Dedifferentiated amniotic fluid mesenchymal stem cell (primary cell): ENCODE results near the gene ASB4.

Experiments used
- DNase-seq: peaks from one replicate; pipeline ENCODE4 v3.0.0-alpha.2; 2016; ENCODE audit errors: extremely low spot score

The ASB4 gene

GRCh38 chr7:95526128-95526738 is 40.5 kb downstream of the ASB4 start:
- no peak for DNase-seq

DNA sequence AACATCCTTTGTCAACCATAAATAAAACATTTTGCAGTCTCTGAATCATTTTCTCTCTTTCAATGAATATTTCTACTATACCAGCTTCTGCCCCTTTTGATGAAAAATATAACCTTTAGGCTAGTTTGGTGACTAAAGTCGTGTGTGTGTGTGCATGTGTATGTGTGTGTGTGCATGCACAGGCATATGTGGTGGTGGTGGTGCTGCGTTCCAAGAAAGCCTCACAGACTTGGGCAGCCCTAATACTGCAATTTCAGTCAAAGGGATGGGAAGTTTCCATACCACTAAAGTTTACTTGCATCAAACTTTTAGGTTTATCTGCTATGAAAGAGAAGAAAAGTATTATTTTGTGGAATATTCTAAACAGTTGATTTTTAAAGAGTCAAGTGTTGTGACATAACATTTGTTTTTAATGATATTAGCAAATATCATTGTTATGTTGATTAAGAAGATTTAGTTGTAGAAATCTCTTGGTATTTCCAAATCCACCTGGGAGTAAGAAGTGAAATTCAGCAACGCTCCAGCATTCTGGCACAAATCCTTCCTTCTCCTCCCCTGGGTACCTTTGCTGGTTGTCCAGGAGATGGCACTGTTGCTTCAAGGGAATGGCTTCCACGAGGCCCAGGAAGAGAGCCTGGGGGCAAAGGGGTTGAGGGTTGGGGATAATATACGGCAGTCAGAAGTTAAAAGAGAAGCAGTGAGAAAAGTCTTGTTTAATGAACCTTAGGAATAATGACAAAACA is 41.5 kb downstream of the ASB4 start:
- DNase-seq: peak; percentile 38

DNA sequence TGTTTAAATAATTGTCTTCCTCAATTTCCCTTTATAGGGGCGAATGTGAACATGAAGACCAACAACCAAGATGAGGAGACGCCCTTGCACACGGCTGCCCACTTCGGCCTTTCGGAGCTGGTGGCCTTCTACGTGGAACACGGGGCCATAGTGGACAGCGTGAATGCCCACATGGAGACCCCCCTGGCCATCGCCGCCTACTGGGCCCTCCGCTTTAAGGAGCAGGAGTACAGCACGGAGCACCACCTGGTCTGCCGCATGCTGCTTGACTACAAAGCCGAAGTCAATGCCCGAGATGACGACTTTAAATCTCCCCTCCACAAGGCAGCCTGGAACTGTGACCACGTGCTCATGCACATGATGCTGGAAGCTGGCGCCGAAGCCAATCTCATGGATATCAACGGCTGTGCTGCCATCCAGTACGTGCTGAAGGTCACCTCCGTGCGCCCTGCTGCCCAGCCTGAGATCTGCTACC is 42.1 kb downstream of the ASB4 start:
- no peak for DNase-seq

DNA sequence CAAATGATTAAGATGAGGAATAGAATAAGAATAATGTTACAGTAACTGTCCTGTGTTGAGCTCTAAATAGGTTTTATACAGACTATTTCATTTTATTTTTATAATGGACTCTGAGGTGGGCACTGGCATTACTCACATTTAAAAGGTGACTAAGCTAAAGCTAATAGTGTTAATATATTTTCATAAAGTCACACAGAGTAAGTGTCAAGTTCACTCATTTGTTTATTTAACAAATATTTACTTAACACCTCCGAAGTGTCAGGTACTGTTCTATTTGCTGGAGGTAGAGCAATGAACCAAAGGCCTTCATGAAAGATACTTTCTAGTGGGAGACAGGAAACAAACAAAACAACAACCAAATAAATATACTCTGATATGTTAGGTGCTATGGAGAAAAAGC is 44.0 kb downstream of the ASB4 start:
- no peak for DNase-seq

DNA sequence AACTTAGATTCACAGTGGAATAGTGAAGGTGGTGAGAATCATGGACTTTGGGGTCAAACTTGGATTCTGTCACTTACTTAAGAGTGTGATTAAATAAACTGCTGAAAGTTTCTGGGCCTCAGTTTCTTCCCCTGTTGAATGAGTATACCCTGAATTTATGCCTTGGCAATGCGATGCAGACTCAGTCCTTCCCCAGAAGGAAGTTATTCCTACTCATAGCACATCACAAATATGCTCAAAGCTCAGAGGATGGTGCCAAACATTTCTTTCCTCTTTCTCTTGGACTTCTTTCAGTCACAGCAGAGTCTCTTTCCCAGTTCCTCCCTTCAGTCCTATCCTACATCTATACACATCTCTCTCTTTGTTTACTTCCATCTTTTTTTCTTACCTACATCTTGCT is 45.1 kb downstream of the ASB4 start:
- no peak for DNase-seq

DNA sequence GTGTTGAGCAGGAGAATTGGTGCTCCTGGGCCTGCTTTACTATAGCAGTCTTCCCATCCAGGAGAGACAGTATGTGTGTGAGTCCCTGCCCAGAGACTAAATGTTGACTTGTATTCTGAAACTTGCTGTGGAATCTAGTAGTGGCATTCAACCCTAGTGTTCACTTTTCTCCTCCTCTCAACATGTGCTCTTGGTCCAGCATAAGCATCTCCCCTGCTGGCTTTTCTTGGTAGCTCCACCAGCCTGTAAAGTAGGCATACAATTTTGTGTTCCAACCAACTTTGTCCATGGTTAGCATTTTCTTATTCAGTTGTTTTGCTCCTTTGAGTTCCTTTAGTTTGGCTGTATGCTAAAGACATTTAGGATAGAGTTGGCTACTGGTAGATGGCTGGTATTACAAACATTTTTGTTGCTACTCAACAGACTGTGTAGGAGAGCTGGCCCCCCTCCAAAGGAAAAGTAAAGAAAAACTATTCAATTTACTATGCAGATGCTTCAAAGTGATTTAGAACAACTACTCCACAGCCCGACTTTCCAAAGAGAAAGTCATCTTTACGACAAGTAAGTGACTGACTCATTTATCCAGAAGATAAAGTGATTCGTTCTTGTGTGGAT is 46.0 kb downstream of the ASB4 start:
- no peak for DNase-seq

- DNase-seq: no peak
Measured at GRCh38 chr7:95534796-95535195, 49.1 kb downstream of the ASB4 start.

GRCh38 chr7:95535662-95536061 is 49.9 kb downstream of the ASB4 start:
- no peak for DNase-seq

- DNase-seq: no peak
Measured at GRCh38 chr7:95536656-95537311, 51.0 kb downstream of the ASB4 start.

- no peak for DNase-seq
Measured at GRCh38 chr7:95537468-95537867, 51.7 kb downstream of the ASB4 start.

DNA sequence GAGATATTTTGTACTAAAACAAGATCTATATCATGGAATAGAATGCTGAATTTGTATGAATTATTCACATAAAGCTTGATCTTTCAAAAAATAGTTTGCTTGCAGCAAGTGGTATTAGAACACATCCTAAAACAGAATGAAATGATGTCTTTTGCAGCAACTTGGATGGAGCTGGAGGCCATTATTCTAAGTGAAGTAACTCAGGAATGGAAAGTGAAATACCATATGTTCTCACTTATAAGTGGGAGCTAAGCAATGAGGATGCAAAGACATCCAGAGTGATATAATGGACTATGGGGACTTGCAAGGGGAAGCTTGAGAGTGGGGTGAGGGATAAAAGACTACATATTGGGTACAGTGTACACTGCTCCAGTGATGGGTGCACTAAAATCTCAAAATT is 53.7 kb downstream of the ASB4 start:
- no peak for DNase-seq

DNA sequence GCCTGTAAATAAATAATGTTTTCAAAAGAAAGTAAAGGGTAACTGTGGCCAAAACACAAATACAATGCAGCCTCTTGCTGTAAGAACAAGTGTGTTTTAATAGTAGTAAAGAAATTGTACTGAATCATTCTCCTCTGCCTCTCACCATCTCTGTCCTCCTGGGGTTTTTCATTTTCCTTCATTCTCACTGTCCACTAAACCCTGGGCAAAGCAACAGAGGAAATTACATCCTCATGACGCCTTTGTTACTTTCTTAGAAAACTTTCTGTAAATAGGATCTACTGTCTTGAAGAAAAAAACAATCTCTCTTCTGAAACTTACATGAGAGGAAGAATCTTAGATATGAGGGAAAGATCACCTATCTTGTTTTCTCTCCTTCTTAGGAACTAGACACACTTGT is 54.6 kb downstream of the ASB4 start:
- DNase-seq: no peak

GRCh38 chr7:95543312-95543711 is 57.6 kb downstream of the ASB4 start:
- DNase-seq: no peak

- no peak for DNase-seq
Measured at GRCh38 chr7:95544171-95544570, 58.4 kb downstream of the ASB4 start.

- peak; percentile 80 for DNase-seq
Measured at GRCh38 chr7:95545007-95545615, 59.4 kb downstream of the ASB4 start.

- no peak for DNase-seq
Measured at GRCh38 chr7:95545673-95546072, 59.9 kb downstream of the ASB4 start.

DNA sequence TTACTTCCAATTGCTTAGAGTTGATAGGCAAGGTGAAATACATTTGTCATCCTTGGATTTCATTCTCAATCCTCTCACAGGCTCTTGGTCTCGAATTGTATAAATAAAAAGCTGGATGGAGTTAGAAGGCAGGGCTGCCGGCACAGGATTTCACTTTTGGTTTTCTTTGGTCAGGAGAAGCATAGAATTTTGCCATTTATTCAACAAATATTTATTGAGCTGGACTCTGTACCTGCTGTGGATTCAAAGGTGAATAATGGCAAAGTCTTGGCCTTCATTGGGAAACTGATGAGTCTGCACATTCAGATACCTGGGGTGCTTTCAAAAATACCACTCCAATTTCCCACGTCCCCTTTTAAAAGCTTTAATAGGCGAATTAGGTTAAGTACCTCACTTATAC is 60.9 kb downstream of the ASB4 start:
- DNase-seq: no peak

- no peak for DNase-seq
Measured at GRCh38 chr7:95547361-95548348, 61.9 kb downstream of the ASB4 start.

DNA sequence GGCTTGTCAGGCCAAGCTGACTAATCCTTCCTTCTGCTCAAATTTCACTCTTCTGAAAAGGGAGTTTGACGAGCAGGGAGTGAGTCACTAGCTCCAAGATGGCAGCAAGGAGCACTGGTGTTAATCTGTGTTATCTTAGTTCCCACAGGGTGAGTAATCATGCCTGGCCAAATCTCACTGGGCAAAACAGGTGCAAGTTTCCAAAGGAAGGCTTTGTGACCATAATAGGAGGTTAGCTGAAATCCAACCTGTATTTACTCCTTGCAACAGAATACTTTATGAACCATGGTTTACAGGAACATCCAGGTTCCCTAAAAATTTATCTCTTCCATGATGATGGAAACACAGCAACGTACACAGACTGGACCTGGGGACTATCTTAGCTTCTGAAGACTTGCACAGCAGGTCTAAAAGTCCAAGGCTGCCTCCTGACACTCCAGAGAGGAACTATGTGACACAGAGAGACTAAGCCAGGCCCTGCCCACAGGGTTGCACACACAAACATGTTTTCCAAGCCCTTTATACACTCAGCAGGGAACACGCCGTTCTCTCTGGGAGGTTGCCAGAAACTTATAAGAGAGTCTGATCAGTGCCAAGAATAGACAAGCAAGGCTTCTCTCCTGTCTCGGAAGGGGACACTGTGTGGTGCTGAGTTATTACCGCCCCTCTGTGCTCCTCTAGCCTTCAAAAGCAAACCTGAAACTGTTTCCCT is 64.2 kb downstream of the ASB4 start:
- no peak for DNase-seq

DNA sequence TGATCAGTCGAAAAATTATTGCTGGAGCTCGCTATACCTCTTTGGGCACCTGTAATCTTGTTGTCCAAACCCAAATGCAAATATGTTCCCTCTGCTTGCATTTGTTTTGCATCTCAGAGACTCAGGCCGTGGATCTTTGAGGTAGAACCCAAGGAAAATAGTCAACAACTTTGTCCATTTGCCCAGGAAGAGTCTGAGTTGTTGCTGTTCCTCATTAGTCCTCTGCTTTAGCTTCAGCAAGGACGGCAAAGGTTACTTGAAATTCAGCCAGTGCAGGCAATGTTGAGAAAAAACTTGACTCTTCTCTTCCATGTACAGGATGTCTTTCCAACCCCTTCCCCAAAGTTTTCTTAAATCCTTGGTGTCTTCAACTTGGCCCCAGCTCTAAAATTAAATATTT is 64.8 kb downstream of the ASB4 start:
- no peak for DNase-seq
